ENCODE results near the gene ZNF598.

The ZNF598 gene

DNA sequence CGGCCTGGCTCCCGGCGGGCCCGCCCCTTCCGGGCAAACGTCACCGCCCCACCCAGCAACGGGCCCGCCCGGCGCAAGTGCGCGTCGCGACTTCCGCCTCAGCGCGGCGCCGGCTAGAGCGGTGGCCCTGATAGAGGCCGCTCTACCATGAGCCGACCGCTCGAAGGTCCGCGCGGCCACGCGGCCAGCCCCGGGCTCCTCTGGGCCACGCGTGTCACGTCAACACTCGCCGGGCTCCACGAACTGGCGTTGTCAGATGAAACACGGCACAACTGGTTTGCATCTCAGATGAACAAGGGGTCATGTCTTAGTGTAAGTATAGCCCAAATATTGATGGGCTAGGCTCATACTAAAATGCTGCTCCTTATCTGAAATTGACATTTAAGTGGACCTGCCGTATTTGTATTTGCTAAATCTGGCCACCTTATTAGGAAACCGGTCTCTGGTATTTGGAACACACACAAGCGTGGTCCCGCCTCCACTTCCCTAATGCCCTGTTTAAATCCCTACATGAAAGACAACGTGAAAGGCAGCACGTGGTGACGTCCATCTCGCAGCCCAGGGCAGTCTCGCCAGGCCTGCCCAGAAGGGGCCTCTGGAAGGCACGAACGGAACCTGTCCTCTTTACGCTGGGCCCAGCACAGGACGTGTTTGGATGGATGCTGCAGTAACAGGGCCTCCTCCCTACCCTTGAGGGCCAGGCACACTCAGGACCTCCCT, at the start of gene ZNF598:
Gene ZNF598 (minus strand): TSS at position 31 of the 720 bp plus-strand sequence.
- DNase-seq, result peak; percentile 81 to 85

DNA sequence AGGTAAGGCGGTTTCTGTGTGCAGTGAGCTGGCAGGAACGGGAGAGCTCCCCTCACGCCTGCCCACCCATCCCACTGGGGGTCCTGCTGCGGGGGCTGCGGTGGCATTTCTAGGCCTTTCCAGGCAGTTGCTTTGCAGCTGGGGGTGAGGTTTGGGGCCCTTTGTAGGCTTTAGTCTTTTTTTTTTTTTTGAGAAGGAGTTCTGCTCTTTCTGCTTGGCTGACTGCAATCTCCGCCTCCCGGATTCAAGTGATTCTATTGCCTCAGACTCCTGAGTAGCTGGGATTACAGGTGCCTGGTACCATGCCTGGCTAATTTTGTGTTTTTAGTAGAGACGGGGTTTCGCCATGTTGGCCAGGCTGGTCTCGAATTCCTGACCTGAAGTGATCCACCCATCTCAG, 49.3 kb upstream of the ZNF598 start:
- DNase-seq, result no peak

DNA sequence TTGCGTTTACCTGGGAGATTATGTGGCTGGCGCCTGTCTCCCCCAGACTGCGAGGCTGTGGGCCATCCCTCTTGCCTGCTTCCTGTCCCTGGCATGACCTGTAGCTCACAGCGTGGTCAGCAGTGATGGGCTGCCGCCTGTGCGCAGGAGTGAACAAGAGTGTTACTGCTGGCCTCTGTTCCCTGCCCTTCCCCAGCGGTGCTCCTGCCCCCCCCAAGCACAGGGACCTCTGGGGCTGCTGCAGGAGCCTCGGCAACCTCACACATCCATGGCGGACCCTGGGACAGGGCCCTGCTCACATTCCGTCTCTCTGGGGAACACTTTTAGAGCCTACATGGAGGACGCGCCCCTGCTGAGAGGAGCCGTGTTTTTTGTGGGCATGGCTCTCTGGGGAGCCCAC, 48.8 kb upstream of the ZNF598 start:
- DNase-seq, result no peak

DNA sequence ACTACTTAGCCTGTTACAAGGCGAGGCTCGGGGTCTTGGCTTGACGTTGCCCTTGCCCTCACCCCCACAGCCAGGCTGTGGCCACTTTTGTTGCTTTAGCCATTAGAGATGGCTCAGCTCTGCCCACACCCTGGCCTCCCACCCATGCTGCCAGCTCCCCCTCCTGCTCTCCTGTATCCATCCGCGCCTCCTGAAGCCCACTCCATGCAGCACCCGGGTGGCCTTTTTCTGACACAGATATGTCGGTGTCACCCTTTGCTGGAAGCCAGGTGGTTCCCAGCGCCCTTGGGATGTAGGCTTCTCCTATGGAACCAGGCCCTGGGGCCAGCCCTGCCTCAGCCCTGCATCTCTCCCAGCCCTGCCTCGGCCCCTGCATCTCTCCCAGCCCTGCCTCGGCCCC, 47.8 kb upstream of the ZNF598 start:
- no peak for DNase-seq

DNA sequence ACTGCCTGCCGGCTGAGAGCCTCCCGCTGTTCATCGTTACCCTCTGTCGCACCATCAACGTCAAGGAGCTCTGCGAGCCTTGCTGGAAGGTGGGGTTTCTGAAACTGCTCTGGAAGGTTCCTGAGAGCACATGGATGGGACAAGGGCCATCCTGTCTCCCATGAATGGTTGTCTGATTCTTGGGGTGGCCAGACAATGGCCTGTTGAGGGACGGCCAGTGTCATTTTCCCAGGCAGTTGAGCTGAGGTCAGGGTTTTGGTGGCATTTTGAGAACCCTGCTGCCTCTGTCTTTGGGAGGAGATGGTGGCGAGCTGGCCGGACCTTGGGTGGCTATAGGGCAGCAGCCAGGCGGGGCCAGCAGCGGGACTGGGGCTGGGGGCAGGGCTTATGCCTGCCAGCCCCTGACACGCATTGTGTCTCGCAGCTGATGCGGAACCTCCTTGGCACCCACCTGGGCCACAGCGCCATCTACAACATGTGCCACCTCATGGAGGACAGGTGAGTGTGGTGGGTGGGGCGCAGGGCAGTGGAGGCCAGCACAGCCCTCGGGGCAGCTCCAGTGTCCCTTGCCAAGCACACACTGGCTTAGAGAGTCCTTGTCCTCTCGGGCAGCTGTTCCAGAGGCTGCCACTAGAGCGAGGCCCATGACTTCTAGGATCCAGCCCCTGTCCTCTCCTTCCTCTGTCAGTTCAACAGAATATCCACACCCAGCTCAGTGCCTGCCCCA, 47.2 kb upstream of the ZNF598 start:
- no peak for DNase-seq

DNA sequence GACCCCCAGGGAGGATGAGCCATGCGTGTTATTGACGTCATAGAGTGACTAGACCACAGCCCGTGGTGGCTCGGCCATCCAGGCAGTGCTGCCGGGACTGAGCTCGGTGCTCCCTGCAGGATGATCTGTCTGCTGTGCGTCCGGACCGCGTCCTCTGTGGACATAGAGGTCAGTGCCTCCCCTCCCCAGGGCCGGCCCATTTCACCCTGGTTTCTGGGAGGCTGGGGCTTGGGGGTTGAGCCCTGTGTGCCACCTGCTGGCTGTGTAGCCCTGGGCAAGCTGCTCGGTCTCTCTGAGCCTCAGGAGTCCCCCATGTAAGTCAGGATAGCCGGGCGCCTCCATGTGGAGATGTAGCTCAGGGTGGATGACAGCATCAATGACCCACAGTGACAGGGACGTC, 46.5 kb upstream of the ZNF598 start:
- no peak for DNase-seq

DNA sequence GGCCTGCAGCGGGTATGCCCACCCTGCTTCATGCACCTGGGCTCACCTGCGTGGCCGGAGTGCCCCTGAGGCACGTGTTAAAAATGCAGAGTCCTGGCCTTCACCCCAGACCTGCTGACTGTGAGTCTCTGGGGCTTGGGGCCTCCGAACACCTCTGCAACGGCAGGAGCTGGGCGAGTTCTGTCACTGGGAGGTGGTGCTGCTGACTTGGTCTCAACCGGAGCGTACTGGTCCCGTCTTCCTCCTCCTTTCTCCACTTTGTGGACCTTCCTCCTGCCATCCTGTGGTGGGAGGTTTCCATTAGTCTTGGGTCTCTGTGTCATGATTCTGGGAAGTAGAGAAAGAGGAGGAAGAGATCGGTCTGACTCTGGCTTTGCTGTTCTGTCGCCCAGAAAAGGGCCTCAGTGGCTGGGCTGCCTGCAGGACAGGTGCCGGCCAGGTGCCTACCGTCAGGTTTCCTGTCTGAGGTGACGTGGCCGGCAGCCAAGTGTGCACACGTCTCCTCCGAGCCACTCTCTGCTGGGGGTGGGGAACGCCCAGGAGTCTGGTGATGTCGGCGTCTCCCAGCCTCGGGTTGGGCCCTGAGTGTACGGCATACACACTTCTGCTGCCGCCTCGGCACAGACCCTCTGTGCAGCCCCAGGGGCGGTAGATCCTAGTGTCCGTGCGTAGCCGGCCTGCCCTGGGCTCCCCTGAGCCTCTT, 45.1 kb upstream of the ZNF598 start:
- DNase-seq, result no peak

DNA sequence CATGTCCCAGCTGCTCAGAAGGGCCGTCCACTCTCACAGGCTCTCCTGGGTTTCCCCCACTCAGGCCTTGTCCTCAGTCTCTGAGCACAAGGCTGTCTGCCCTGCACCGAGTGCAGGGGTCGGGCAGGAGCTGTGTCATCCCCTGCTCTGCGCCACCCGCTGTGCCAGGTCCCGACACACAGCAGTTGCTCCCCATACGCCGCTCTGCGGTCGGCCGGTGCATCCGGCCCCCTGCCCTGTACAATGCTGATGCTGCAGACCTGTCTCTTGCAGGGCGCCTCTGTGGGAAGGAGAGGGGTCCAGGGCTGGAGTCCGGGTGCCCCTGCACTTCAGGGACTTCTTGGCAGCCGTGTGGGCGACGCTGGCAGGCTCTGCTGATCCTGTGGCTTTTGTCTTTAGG, 44.3 kb upstream of the ZNF598 start:
- no peak for DNase-seq

DNA sequence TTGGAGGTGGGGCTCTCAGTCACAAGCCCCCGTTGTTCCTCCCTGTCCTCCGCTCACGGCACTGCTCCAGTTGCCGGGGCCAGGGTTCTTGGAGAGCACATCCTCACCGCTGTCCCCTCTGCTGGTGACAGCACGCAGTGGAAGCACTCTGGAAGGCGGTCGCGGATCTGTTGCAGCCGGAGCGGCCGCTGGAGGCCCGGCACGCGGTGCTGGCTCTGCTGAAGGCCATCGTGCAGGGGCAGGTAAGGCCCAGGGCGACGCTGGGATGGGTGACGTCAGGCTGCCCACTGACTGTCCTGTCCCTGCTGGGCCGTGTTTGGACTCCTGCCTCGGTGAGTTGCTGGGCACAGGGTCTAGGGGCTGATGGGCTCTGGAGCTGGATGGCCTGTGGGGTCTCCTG, 43.6 kb upstream of the ZNF598 start:
- DNase-seq, result no peak

DNA sequence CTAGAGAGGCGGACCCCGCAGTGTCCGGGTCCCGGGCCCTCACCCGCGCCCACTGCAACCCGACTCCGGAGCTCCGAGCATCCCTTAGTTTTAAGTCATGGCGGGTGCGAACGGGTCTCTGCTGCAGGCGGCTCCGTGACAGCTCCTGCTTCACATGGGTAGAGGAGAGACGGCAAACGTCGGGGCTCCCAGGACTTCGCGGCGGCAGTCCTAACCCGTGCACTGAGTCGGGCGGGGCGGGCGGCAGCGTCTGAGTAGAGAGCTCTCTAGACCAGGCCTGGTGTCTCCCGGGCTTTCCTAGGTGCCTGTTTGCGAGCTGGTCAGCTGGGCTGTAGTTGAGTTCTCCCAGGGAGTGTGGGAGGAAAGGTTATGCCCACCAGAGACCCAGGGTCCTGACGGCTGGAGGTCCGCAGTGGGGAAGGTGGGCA, 38.5 kb upstream of the ZNF598 start:
- DNase-seq, result no peak

DNA sequence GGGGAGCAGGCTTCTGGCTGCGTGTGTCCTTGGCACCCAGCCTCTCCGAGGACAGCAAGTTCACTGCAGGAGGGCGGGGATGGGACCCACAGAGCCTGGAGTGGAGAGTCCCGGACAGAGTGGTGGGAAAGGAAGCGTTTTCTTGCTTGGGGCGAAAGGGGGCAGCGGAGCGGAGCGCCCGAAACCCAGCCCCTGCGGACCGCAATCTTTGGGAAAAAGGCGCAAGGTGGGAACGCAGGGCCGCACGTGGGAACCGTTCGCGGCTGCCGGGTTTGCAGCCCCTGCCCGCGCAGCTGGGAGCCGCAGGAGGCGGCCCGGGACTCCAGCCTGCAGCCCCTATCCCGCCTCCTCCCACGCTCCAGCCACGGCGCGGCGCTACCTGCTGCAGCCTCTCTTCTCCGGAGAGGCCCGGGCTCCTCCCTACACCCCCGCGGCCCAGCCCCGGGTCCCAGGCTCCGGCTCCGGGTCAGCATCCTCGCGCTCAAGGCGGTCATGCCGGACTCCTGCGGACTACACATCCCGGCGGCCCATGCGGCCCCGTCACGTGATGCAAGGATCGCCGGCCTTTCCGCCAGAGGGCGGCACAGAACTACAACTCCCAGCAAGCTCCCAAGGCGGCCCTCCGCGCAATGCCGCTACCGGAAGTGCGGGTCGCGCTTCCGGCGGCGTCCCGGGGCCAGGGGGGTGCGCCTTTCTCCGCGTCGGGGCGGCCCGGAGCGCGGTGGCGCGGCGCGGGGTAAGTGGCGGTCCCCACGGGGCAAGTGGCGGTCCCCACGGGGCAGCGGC, 37.9 kb upstream of the ZNF598 start, which contains the start of the genes NTHL1 and TSC2:
Gene NTHL1 (minus strand): TSS at position 505 of the 786 bp plus-strand sequence. CDS start 11 bp downstream, at position 494.
Gene TSC2 (plus strand): TSS at position 656 of the 786 bp plus-strand sequence. CDS start 631 bp downstream, outside the sequence.
- DNase-seq, result peak; percentile 95

DNA sequence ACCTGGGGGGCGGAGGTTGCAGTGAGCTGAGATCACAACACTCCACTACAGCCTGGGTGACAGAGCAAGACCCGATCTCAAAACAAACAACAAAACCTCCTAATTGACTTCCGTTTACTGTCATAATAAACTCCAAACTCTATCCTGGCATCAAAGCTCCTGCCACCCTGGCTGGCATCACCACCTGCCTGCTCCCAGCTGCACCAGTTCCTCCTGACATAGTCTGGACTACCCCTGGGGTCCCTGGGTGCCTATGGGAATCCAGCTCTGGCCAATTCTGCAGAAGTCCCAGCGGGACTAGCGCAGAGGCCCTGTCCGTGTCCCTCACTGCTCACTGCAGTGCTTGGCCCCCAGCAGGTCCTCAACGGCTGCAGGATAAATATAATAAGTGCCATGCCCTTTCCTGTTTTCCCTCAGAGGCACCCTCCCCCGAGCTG, 37.3 kb upstream of the ZNF598 start:
- no peak for DNase-seq

DNA sequence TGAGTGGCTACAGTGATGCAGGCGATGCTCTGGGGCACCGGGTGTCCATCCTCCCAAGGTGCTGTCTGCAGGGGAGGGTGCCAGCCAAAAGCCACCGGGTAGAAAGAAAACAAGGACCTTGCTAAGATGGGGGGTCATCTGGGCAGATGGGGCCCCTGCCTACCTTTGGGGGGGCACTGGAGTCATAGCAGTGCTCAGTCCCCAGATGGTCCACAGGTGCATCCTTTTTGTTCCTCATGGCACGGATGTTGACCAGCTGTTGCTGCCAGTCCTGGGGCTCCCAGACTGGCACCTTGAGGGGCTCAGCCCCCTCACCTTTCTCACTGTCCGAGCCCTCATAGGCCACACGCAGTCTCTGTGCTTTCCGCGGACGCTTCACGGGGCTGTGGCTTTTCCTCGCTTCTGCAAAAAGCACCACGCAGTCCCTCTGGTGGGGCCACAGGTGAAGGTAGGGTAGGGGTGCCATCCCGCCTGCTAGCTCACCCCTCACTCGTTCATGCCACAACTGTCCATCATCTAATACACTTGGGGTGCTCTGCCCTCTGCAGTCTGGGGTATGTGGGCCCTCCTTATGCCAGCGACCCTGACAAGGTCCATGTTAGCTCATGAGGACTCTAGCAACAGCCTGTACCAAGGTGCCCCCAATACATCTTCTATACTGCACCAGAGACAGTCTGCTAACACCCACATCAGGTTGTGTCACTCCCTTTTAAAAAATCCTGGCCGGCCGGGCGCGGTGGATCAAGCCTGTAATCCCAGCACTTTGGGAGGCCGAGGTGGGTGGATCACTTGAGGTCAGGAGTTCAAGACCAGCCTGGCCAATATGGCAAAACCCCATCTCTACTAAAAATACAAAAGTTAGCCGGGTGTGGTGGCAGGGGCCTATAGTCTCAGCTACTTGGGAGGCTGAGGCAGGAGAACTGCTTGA, 36.6 kb upstream of the ZNF598 start:
- DNase-seq, result no peak

DNA sequence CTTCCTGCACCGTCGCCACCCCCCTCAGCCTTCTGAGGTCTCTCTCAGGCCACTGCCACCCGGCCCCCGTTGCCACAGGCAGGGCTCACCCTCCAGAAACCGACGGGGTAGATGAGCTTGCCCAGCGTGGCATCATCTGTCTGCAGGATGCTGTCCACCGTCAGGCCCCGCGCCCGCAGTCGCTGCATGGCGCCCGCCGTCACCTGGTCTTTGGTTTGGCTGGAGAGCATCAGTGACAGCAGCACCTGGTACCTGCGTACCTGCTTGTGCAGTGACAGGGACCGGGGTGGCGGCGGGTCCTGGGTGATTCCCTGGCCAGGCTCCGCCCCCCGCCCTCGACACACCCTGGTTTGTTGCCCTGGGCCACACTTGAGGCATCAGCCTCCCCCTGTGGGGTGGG, 34.9 kb upstream of the ZNF598 start:
- no peak for DNase-seq

DNA sequence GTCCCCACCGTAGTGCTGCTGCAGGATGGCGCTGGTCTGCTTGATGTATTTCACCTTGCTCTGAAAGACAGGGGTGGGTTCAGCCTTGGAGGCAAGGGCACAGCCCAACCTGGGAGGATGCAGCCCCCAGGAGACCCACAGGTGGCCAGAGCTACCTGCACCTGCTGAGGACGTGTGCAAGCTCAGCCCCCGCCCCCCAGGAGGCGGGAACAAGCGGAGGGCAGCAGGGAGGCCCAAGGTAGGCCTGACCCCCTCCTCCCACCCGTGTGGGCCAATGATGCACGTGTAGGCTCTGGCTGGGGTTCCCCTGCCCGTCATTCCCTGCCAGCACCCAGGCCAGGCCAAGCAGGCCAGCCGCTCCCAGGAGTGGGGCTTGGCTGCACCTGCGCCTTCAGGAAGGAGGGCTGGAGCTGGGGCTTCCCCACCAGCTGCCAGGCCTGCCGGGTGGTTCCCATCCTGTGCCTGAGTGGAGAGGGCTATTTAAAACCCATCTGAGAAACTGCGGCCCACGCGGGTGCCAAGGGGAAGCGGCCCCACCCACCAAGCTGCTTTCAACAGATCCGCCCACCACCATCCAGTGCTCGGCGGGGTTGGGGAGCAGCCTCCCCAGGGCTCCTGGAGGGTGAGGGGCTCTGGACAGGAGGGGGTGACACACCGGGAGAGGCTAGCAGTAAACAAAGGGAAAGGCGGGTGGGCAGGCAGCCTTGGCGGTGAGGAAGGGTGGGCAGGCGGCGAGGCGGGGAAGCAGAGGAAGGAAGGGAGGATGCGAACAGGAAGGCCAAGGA, 34.2 kb upstream of the ZNF598 start:
- no peak for DNase-seq

DNA sequence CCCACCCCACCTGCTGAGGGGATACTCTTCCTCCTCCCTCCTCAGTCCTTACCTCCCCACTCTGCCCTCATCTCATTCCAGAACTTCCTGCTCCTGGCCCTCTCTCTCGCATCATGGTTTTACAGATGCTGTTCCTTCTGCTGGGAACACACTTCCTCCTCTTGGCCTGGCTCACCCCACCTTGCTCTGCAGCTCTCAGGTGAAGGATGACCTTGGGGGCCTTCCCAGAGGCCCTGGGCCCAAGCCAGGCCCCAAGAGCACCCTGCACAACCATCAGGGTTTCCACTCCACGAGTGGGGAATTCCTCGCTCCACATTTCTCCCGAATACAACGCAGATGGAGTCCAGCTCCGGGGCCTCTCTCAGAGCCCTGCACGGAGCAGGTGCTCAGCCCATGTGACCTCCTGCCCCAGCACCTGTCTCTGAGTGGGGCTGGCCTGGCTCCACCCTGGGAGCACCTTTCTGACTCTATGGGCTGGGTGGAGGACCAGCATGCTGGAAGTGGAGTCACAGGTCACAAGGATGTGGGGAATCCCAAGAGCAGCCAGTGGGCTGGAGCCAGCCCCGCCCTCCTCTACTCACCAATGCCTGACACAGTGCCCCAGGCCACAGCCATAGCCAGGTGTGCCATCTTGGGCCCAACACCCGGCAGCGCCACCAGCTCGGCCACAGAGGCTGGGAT, 33.5 kb upstream of the ZNF598 start:
- DNase-seq, result no peak

DNA sequence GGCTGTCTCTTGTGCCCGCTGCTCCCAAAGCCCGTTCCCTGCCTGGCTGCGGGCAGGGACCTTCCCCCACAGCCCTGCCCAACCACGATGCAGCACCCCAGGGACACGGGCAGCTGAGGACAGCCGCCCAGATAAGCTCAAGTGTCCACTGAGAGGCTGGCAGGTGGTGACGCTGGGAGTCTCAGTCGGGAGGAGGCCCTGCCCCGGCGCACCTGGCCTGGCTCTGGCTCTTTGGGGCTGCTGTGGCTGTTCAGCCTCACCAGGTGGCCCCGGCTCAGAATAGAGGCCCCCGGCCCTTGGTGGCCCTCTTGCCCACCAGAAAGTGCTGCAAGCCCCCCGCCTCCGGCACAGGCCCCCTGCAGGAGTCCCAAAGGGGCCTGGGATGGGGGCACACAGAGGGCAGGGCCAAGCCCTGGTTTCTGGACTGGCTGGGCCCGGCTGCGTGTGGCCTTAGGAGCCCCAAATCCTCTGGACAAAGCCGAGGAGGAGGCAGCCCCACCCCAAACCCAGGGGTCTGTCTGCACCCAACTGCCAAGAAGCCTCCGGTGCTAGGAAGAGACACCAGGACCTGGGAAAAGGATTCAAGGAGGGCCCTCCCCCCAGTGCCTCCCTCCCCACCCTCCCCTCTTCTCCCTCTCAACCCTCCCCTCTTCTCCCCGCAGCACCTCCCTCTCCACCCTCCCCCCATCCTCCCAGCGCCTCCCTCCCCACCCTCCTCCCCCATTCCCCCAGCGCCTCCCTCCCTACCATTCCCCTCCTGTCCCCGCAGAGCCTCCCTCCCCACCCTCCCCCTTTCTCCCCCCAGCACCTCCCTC, 32.8 kb upstream of the ZNF598 start:
- DNase-seq, result no peak

DNA sequence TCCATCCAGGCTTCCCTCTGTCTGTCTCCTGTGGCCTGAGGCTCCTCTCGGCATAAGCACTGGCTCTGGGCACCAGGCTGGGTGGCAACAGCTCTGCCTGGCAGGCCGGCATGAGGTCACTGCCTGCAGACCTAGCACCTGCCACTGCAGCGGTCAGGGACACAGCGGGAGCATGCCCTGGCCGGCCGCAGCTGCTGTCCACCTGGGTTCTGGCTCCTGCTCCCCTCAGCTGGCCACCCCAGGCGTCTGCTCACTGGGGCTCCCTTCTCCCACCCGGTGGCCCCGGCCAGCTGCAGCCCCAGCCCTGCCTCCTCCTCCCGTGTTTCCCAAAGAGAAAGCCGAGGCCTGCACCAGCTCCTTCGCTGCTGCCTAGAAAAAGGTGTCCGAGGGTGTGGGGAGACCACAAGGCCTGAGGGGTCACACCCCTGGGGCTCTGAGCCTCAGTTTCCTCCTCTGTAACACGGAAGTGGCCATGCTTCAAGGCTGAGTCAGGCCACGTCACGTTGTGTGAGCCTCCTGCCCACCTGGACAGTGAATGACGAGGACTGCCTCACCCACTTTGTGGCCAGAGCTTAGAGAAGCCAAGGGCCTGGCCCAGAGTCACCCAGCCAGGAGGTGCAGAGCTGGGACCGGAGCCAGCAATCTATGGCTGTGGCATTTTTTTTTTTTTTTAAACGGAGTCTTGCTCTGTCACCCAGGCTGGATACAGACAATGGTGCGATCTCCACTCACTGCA, 31.3 kb upstream of the ZNF598 start:
- DNase-seq, result no peak

All from stimulated activated CD4-positive, alpha-beta T cell treated with anti-CD3 and anti-CD28 coated beads, Interleukin-2, amount 100 ng/mL, for 24 hours (primary cell).